8988T (cell line): Measurements from ENCODE around the gene CITED4.

Experiments used
- DNase-seq: peaks from one replicate; pipeline ENCODE4 v3.0.0; 2011

Gene CITED4

GRCh38 chr1:40831001-40831732 lies 31.0 kb downstream of the CITED4 start:
- DNase-seq, result no peak

GRCh38 chr1:40830419-40830943 lies 31.7 kb downstream of the CITED4 start:
- no peak for DNase-seq

- no peak for DNase-seq
These were observed 32.4 kb downstream of the CITED4 start for GRCh38 chr1:40829631-40830245.

GRCh38 chr1:40825996-40826395 lies 36.2 kb downstream of the CITED4 start:
- DNase-seq, result no peak

- no peak for DNase-seq
These were observed 36.8 kb downstream of the CITED4 start for GRCh38 chr1:40825435-40825788.

GRCh38 chr1:40824591-40825434 lies 37.4 kb downstream of the CITED4 start:
- no peak for DNase-seq

GRCh38 chr1:40823983-40824382 lies 38.2 kb downstream of the CITED4 start:
- DNase-seq, result no peak

- DNase-seq, result no peak
These were observed 38.8 kb downstream of the CITED4 start for GRCh38 chr1:40823345-40823744.

- no peak for DNase-seq
These were observed 39.3 kb downstream of the CITED4 start for GRCh38 chr1:40822890-40823289.

GRCh38 chr1:40820911-40821693 lies 41.1 kb downstream of the CITED4 start:
- no peak for DNase-seq

- DNase-seq, result peak; percentile 62
These were observed 41.8 kb downstream of the CITED4 start for GRCh38 chr1:40820251-40820797.

- DNase-seq, result no peak
These were observed 43.1 kb downstream of the CITED4 start for GRCh38 chr1:40819101-40819500.

- no peak for DNase-seq
These were observed 43.8 kb downstream of the CITED4 start for GRCh38 chr1:40818264-40818961.

- DNase-seq, result no peak
These were observed 44.3 kb downstream of the CITED4 start for GRCh38 chr1:40817791-40818263.

GRCh38 chr1:40815420-40815819 lies 46.7 kb downstream of the CITED4 start:
- no peak for DNase-seq
